ENCODE results near the gene FIG4. TPM values are rescaled to one million over a fixed set of nuclear protein-coding genes. Genes with fewer than 3 reads are reported as not detected.
"Not testable (repeated sequence)": the region's sequence is repeated elsewhere in the genome, so short reads cannot be mapped to it uniquely, and the experiment has no call there.

FIG4 gene
- total and polyA plus RNA-seq, 2 of the 4 experiments (the other 2 are of a cell fraction) = 12.1 to 15.4 TPM

DNA sequence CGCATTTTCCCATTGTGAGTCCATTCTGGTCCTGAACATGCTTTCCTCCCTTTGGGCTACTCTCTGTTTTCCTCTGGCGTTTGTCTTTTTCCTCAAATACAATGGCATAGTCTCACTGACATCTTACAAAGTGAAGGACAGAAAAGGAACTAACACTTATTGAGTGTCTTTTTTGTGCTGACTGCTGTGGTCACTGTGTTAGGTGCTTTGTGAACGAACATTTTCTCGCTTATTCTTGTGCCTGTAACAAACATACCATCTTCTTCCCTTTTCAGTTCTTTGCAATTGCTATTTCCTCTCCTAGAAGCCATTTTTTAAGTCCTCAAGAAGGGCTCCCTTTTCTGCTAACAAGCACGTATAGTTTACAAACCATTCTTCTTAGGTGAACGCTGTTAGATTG is 15.4 kb downstream of the FIG4 start:
- CTCF ChIA-PET = interaction anchor here (6.7 kb wide), 1 partner anchor 332 kb away, joined by 78 read pairs; no protein-coding TSS in a partner anchor
- H3K56ac ChIP-seq (ENCODE audit: extremely low read depth, insufficient read depth, low read length) = no peak overlapping the region
- in situ Hi-C loops (cut with MboI; ENCODE audit: low sequenced_read_pairs) = no loop called here

DNA sequence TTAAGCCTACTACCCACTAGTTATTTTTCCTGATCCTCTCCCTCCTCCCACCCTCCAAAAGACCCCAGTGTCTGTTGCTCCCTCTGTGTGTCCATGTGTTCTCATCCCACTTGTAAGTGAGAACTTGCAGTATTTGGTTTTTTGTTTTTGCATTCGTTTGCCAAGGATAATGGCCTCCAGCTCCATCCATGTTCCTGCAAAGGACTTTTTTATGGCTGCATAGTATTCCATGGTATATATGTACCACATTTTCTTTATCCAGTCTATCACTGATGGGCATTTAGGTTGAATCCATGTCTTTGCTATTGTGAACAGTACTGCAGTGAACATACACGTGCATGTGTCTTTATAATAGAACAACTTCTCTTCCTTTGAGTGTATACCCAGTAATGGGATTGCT is 17.0 kb downstream of the FIG4 start:
- POLR2A ChIA-PET (ENCODE audit: unreplicated experiment); CTCF ChIA-PET: not testable (repeated sequence)

More for the DNA sequence above, 15.4 kb downstream of the FIG4 start:
- Histone ChIP-seq H4K91ac (ENCODE audit: insufficient read depth, low read depth, low read length) (no peak overlapping the region), H3K36me3 (ENCODE audit: control insufficient read depth, insufficient read depth, low read length) (no peaks in the 10 kb centered on the region), H3K18ac (ENCODE audit: low read depth, low read length) (no peak overlapping the region), H2BK15ac (ENCODE audit: low read depth, low read length) (peak overlapping the region; percentile 46; the same call in 1 of the 3 replicates), H3K27me3 (ENCODE audit: control insufficient read depth, insufficient read depth, low read length) (no peaks in the 10 kb centered on the region), H2AK5ac (ENCODE audit: low read depth, low read length) (no peak overlapping the region), H3K4ac (ENCODE audit: low read depth, low read length) (peak overlapping the region; percentile 17; the same call in 1 of the 2 replicates), H3K4me1 (ENCODE audit: control insufficient read depth, insufficient read depth, low read length) (no peaks in the 10 kb centered on the region), H3K14ac (replicated peaks; ENCODE audit: low read depth, low read length) (no peak overlapping the region), H3K23ac (ENCODE audit: low read depth, low read length) (no peak overlapping the region), H4K20me1 (ENCODE audit: insufficient read depth, low read length) (no peaks in the 10 kb centered on the region), H3K9ac (ENCODE audit: low read depth, low read length) (no peak overlapping the region), H2AK9ac (replicated peaks; ENCODE audit: low read depth, low read length, poor library complexity) (peak overlapping the region; percentile 33), H2BK20ac (ENCODE audit: low read depth, low read length) (no peak overlapping the region), H3K4me2 (ENCODE audit: low read depth, low read length) (no peak overlapping the region), H2AFZ (replicated peaks; ENCODE audit: low read length, poor library complexity) (no peak overlapping the region), H3K9me1 (ENCODE audit: insufficient read depth, low read length) (0 out of 2 replicates have a peak, but pooled peaks cover 3% of the 10 kb centered on the region), H2BK120ac (ENCODE audit: low read depth, low read length) (no peak overlapping the region), H3K79me1 (ENCODE audit: low read depth in 1 of 2, low read length in 2 of 2) (no peaks in the 10 kb centered on the region), H3K4me3 (ENCODE audit: insufficient read depth, low read depth, low read length) (no peak overlapping the region), H4K8ac (ENCODE audit: low read depth in 2 of 2, low read length in 2 of 2) (no peak overlapping the region), H2BK5ac (ENCODE audit: low read depth, low read length, poor library complexity, severe bottlenecking) (no peak overlapping the region), H3K27ac (ENCODE audit: insufficient read depth, low read length) (no peak overlapping the region), H3K9me3 (ENCODE audit: control insufficient read depth, insufficient read depth, low read length) (no peaks in the 10 kb centered on the region), H4K5ac (ENCODE audit: low read depth, low read length) (no peak overlapping the region)
- ATAC-seq (ENCODE audit: low read depth) (no peak), DNase-seq (no peak)
- intact Hi-C loops (cut with micrococcal nuclease) (no loop called here), dilution Hi-C loops (cut with HindIII; ENCODE audit: low sequenced_read_pairs, unreplicated experiment) (loop anchor here (25.0 kb wide), 1 partner anchor 331 kb away; no protein-coding TSS in a partner anchor)
- no TSS peak for BruUV-seq (replicated peaks)
- POLR2A ChIA-PET (ENCODE audit: unreplicated experiment) = no interaction called here
- WGBS, 2 experiments (ENCODE audit: extremely low coverage in 2 of 2, insufficient read length in 1 of 2) = no CpG with 5 or more reads among the region's 6 CpGs
- TF ChIP-seq, protein P1, sequence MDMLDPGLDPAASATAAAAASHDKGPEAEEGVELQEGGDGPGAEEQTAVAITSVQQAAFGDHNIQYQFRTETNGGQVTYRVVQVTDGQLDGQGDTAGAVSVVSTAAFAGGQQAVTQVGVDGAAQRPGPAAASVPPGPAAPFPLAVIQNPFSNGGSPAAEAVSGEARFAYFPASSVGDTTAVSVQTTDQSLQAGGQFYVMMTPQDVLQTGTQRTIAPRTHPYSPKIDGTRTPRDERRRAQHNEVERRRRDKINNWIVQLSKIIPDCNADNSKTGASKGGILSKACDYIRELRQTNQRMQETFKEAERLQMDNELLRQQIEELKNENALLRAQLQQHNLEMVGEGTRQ (IDR thresholded peaks at IDR 0.05; ENCODE audit: low read depth, low read length) = no peak
- TF ChIP-seq CEBPB (IDR thresholded peaks at IDR 0.05; ENCODE audit: low read depth, low read length) = no peak
- TF ChIP-seq MXI1 (IDR thresholded peaks at IDR 0.05; ENCODE audit: borderline replicate concordance, low read depth, low read length) = no peak
- TF ChIP-seq, protein P2, sequence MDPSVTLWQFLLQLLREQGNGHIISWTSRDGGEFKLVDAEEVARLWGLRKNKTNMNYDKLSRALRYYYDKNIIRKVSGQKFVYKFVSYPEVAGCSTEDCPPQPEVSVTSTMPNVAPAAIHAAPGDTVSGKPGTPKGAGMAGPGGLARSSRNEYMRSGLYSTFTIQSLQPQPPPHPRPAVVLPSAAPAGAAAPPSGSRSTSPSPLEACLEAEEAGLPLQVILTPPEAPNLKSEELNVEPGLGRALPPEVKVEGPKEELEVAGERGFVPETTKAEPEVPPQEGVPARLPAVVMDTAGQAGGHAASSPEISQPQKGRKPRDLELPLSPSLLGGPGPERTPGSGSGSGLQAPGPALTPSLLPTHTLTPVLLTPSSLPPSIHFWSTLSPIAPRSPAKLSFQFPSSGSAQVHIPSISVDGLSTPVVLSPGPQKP (IDR thresholded peaks at IDR 0.05; ENCODE audit: borderline replicate concordance, low read depth, low read length) = no peak
- TF ChIP-seq RAD21 (IDR thresholded peaks at IDR 0.05; ENCODE audit: low read length) = no peak
- no peak for TF ChIP-seq NFE2L2 (IDR thresholded peaks at IDR 0.05; ENCODE audit: low read depth, low read length)
- TF ChIP-seq CHD1 (IDR thresholded peaks at IDR 0.05; ENCODE audit: low read depth, low read length) = no peak
- no peak for TF ChIP-seq BHLHE40 (IDR thresholded peaks at IDR 0.05; ENCODE audit: low read depth, low read length)
- no peak for TF ChIP-seq SMC3 (IDR thresholded peaks at IDR 0.05; ENCODE audit: low read depth, low read length)
- TF ChIP-seq MAZ (IDR thresholded peaks at IDR 0.05; ENCODE audit: borderline replicate concordance, low read depth, low read length) = no peak
- no peak for TF ChIP-seq POLR2A (IDR thresholded peaks at IDR 0.05; ENCODE audit: low read depth, low read length)

More for the DNA sequence above, 17.0 kb downstream of the FIG4 start:
- H3K14ac ChIP-seq (replicated peaks; ENCODE audit: low read depth, low read length); H3K23ac ChIP-seq (ENCODE audit: low read depth, low read length); H4K91ac ChIP-seq (ENCODE audit: insufficient read depth, low read depth, low read length); BruUV-seq (replicated peaks); H3K9me3 ChIP-seq (ENCODE audit: control insufficient read depth, insufficient read depth, low read length); H2BK120ac ChIP-seq (ENCODE audit: low read depth, low read length); H4K5ac ChIP-seq (ENCODE audit: low read depth, low read length); H3K4me1 ChIP-seq (ENCODE audit: control insufficient read depth, insufficient read depth, low read length); H2AK9ac ChIP-seq (replicated peaks; ENCODE audit: low read depth, low read length, poor library complexity); H2BK5ac ChIP-seq (ENCODE audit: low read depth, low read length, poor library complexity, severe bottlenecking); H2BK15ac ChIP-seq (ENCODE audit: low read depth, low read length); H2AFZ ChIP-seq (replicated peaks; ENCODE audit: low read length, poor library complexity); H4K8ac ChIP-seq (ENCODE audit: low read depth in 2 of 2, low read length in 2 of 2); H3K9ac ChIP-seq (ENCODE audit: low read depth, low read length); H3K79me1 ChIP-seq (ENCODE audit: low read depth in 1 of 2, low read length in 2 of 2); H2BK20ac ChIP-seq (ENCODE audit: low read depth, low read length); H3K4me3 ChIP-seq (ENCODE audit: insufficient read depth, low read depth, low read length); intact Hi-C loops (cut with micrococcal nuclease); H2AK5ac ChIP-seq (ENCODE audit: low read depth, low read length); H4K20me1 ChIP-seq (ENCODE audit: insufficient read depth, low read length); H3K27ac ChIP-seq (ENCODE audit: insufficient read depth, low read length); H3K9me1 ChIP-seq (ENCODE audit: insufficient read depth, low read length); H3K36me3 ChIP-seq (ENCODE audit: control insufficient read depth, insufficient read depth, low read length); H3K27me3 ChIP-seq (ENCODE audit: control insufficient read depth, insufficient read depth, low read length); in situ Hi-C loops (cut with MboI; ENCODE audit: low sequenced_read_pairs); DNase-seq; ATAC-seq (ENCODE audit: low read depth); H3K18ac ChIP-seq (ENCODE audit: low read depth, low read length); H3K4ac ChIP-seq (ENCODE audit: low read depth, low read length); H3K56ac ChIP-seq (ENCODE audit: extremely low read depth, insufficient read depth, low read length); H3K4me2 ChIP-seq (ENCODE audit: low read depth, low read length): not testable (repeated sequence)
- WGBS, 2 experiments (ENCODE audit: extremely low coverage in 2 of 2, insufficient read length in 1 of 2) = no CpG with 5 or more reads among the region's 2 CpGs
- dilution Hi-C loops (cut with HindIII; ENCODE audit: low sequenced_read_pairs, unreplicated experiment) = loop anchor here (25.0 kb wide), 1 partner anchor 329 kb away; no protein-coding TSS in a partner anchor
